Activated CD8-positive, alpha-beta memory T cell treated with anti-CD3 and anti-CD28 coated beads, Interleukin-2, amount 50 U/mL, for 24 hours (primary cell): ENCODE measurements around the gene GPATCH8.

Source experiments
- DNase-seq: peaks from one replicate; pipeline ENCODE4 v3.0.0-alpha.2; 2020; ENCODE audit errors: extremely low read depth

Gene GPATCH8

DNA sequence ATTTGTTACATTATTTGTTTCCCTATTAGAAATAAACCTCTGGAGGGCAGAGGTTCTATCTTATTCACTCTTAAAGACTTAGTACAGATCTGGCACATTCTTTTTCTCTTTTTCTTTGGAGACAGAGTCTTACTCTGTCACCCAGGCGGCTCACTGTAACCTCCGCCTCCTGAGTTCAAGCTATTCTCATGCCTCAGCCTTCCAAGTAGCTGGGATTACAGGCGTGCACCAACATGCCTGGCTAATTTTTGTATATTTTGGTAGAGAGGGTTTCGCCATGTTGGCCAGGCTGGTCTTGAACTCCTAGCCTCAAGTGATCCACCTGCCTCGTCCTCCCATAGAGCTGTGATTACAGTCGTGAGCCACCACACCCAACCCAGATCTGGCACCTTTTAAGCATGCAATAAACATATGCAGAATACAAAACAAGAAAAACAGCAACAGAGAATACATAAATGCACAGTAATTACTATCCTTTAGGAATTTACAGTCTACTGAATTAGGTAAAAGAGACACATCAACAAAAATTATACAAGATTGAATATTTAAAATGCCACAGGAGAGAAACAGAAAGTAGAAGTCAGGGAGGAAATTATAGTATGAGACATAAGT is 52.1 kb downstream of the GPATCH8 start:
- DNase-seq: no peak

GRCh38 chr17:44448412-44448811 is 54.8 kb downstream of the GPATCH8 start:
- no peak for DNase-seq

- no peak for DNase-seq
These were observed 58.5 kb downstream of the GPATCH8 start for GRCh38 chr17:44444735-44445105.

GRCh38 chr17:44442806-44443205 is 60.4 kb downstream of the GPATCH8 start:
- no peak for DNase-seq

DNA sequence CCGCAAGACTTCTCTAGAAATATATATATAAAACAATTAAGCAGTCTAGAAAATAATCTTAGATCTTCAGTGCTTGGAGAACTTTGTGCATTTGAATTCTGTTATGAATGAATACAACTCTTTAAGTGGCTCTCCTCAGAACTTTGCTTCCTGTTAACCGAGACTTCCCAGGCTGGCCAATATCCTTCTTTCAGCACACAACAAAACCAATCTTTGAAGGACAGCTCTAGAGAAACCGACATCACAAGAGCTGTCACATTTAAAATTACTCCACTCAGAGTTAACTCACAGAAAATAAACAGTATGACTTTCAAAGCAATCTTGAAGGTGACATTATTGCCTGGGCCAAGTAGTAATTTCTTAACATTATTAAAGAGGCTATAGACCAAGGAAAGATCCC is 64.0 kb downstream of the GPATCH8 start:
- no peak for DNase-seq

DNA sequence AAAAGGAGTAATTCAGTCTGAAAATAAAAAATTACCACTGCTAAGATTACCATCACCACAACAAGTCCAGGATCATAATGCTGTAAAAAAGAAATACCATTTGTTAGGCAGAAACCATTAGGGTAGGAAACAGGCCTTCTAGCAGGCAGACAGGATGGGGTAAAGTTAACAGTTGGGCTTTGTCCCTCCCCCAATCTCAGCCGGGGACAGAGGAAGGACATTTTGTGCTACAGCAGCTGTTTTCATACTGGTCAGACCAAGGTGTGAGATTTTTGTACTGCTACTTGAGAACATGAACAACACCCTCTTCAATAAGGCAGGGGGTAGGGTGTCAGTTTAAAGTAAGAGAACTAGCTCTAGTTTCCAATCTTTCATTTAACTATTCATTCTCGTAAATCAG is 64.6 kb downstream of the GPATCH8 start:
- no peak for DNase-seq

DNA sequence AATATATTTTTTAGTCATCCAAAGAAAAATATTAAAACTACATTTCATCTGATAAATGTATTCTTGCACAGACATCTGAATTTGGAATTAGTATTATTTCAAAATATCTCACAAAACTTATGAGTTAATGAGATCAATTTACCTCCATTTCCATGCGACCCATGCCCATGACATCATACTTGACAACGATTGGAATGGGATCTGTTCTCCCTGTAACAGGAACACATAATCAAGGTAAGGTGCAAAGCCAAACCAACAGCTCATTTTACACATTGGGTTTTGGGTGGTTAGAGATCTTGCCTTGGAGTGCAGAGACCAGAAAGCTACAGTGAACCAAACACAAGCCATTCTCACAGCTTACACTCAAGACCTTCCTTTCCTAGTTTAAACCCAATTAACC is 66.9 kb downstream of the GPATCH8 start:
- no peak for DNase-seq

GRCh38 chr17:44432254-44433157 is 70.7 kb downstream of the GPATCH8 start:
- no peak for DNase-seq

DNA sequence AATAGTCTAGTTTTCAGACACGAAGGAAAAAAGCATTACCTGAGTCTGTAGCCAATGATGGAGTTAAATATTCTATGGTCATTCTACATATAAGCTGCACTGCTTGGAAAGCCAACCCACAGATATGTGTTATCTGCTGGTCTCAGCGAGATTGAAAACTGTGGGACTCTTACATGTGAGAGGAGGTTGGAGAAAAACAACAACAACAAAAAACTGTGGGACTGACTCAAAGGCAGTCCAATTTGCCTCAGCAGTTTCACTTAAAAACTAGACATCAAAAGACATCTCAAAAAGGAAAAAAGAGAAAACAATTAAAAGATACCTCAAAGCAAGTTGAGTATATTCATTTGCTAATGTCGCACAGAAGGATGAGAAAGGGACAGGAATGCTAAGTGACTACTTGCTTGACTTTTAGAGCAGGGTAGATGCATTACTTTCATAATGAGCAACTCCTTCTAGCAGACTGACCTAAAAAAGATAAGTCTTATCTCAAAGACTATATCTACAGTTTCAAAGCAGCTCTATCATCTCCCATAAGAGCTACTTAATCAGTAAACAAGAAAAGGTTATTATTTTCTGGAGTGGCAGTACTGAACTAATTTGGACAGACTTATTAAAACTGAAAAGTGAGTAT is 78.3 kb downstream of the GPATCH8 start:
- no peak for DNase-seq

- no peak for DNase-seq
These were observed 85.7 kb downstream of the GPATCH8 start for GRCh38 chr17:44417553-44417952.

DNA sequence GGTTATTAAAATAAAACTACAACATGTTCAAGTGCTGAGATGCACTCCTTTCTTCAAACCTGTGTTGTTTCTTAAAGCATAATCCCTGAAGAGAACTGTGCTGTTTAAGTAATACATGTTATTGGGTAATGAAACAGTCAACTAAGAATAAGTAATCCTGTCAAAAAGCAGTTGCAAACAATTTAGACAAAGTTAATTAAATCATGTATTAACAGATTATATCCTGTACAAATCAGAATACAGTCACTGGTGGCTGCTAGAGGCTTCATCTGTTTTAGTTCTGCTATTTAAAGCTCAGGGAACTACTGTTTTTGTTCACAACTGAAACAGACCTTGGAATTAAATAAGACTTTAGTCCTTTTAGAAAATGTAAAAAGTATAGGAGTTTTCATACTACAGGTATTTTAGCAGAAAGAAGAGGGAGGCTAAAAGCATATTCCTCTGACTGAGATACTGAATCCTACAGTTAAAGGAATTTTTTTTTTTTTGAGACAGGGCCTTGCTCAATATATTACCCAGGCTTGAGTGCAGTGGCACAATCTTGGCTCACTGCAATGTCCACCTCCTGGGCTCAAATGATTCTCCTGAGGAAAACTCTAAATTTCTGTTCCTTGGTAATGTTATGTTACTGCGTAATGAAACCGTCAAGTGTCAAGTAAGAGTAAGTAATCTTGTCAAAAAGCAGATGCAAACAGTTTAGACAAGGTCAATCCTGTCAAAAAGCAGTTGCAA is 86.5 kb downstream of the GPATCH8 start:
- DNase-seq: no peak

DNA sequence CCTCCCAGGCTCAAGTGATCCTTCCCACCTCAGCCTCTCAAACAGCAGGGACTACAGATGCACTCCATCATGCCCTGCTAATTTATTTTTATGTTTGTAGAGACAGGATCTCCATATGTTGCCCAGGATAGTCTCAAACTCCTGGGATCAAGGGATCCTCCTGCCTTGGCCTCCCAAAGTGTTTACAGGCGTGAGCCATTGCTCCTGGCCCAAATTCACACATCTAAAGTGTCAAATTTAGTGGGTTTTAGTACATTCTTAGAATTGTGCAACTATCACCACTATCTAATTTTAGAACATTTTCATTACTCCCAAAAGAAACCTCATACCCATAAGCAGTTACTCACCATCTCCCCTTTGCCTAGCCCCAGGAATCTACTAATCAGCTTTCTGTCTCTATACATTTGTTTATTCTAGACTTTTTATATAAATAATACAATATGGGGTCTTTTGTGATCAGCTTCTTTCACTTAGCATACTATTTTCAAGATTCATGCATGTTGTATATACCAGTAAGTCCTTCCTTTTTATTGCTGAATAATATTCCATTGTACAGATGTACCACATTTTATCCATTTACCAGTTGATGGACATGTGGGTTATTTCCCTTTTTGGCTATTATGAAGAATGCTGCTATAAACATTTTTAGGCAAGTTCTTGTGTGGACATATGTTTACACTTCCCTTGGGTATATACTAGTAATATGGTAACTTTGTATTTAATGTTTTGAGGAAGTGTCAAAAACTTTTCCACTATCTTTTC is 88.6 kb downstream of the GPATCH8 start:
- DNase-seq: no peak

GRCh38 chr17:44409309-44410028 is 93.7 kb downstream of the GPATCH8 start:
- no peak for DNase-seq

GRCh38 chr17:44408786-44409185 is 94.4 kb downstream of the GPATCH8 start:
- DNase-seq: no peak

DNA sequence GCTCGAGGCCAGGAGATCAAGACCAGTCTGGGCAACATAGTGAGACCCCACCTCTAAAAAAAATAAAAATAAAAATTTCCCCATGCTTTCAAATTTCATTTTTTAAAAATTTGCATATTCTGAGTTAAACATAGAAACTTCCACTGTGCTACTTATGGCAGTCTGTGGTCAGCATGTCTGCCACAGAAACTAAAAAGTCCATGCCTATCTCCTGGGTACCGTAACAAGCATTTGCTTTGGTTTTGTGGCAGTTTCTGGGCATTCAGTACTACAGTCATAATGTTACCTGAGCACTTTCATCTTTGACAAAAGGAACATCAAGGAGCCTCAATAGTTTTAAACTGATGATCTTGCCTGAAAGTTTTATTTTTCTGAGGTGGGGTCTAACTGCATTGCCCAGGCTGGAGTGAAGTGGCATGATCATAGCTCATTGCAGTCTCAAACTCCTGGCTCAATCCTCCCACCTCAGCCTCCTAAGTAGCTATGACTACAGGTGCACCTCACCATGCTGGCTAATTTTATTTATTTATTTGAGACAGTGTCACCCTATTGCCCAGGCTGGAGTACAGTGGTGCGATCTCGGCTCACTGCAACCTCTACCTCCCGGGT is 100.5 kb downstream of the GPATCH8 start:
- no peak for DNase-seq

DNA sequence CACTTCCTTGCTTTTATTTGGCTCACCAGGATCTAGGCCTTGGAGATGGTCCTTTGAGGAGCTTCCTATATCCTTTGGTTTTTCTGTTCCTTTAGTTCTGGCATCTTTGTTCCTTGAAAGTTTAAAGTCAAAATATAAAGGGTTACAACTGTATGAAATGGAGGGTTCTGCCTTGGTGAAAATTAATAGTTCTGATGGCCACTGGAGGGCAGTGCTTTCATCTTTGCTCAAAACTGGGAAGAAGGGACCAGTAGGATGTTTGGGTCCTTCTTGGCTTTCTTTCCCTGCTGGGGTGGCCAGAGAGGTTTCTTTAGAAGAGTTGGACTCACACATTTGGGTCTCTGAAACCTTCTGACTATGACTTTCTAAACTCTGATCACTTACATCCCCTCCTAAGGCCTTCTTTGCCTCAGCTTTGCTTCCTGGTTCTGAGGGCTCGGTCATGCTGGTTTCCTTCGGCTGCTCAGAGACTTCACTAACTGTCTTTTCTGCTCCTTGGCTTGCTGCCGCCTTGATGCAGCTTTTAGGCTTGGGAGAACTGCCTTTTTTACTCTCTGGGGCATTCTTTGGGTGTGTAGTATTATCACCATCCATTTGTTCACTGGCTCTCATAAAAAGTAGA is 102.9 kb downstream of the GPATCH8 start:
- no peak for DNase-seq

- DNase-seq: no peak
These were observed 104.2 kb downstream of the GPATCH8 start for GRCh38 chr17:44398692-44399691.
